GM18526 (cell line): Measurements from ENCODE around the gene MYEOV.

Experiments
- POLR2A ChIP-seq: IDR thresholded peaks from 3 replicates; pipeline ENCODE4 v1.6.1; 2011; ENCODE audit not compliant: insufficient read length; ENCODE audit errors: extremely low read depth

MYEOV gene

DNA sequence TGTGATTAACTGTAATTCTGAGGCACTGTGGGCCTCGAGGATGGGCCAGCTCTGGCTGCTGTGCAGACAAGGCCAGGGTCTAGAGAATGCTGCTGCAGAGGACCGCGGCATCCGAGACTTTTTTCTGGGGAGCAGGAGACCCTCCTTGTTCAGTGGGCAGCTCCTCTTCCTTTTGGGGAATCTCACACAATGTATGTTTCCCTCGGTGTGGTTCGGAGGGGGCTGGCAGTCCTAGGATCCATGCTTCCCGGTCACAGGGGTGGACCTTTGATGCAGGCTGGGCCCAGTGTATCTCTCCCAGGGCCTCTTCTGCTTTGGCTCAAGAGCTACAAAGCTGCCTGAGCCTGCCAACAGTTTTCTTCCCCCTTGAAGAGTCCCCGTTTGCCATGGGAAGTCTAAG lies 31.5 kb downstream of the MYEOV start:
- no peak for TF ChIP-seq POLR2A

DNA sequence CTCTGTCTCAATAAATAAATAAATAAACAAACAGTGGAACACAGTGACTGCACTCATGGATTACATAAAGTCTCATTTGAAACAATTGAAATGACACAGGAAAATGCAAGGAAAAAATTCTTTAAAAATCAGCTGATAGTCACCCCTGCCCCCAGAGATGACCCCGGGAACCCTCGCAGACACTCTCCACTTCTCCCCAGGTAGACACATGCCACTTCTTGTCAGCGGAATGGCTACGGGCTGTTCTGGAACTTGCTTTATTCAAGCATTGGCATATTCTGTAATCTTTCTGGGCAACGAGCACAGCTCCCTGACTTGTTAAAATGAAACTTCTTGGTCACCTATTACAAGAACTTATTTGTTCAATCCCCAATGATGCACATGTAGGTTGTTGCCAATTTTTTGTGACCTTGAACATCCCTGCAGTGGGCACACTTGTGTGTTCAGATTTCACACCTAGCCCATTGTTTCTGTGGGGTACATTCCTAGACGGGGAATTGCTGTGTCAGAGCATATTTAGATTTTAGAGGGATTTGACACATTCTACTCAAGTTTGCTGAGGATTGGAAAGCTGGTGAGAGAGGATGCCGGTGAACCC lies 32.8 kb downstream of the MYEOV start:
- TF ChIP-seq POLR2A, result no peak

DNA sequence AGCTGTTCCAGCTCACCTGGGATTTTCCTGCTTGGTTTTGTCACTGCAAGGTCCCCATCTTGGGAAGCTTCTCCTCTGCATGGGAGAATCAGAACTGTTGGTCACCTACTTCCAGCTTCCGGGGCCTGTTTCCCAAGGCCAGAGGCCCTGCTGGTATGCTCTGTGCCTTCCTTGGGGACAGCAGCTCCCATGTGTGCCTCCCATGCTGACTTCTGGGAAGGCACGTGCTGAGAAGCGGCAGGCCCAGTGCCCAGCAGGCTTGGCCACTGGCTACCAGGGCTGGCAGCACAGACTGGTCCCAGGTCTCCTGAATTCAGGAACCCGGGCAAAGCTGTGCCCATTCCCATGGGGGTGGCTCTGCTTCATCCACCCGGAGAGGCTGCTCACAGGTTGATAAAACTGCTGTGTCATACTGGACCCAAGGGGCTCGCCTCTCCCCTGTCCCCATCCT lies 33.8 kb downstream of the MYEOV start:
- TF ChIP-seq POLR2A, result no peak

DNA sequence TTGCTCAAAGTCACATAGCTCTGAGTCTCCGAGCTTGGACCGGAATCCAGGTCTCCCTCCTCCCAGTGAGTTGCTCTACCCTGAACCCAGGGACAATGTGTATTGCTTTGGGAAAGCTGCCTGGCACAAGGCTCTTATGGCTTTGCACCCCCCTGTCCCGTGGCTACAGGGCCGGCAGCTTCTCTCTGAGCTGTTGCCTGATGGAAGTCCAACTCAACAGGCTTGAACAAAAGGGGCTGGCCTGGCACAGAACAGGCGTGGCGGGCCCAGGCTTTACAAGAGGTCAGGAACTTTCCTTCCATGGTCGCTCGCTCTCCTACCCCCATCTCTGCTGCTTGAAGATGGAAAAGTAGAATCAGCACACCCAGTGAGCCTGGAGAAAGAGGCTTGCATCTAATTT lies 34.3 kb downstream of the MYEOV start:
- no peak for TF ChIP-seq POLR2A

DNA sequence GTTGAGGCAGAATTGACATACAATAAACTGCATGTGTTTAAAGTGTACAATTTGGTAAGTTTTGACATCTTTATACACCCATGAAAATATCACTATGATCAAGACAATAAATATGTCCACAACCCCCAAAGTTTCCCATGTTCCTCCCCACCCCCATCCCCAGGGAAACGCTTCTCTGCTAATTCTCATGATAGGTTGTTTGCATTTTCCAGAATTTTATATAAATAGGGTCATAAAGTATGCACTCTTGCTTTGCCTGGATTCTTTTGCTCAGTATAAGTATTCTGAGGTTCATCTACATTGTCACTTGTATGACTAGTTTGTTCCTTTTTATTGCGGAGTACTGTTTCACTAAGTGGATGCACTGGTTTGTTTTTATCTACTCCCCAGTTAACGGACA lies 35.6 kb downstream of the MYEOV start:
- TF ChIP-seq POLR2A, result no peak

DNA sequence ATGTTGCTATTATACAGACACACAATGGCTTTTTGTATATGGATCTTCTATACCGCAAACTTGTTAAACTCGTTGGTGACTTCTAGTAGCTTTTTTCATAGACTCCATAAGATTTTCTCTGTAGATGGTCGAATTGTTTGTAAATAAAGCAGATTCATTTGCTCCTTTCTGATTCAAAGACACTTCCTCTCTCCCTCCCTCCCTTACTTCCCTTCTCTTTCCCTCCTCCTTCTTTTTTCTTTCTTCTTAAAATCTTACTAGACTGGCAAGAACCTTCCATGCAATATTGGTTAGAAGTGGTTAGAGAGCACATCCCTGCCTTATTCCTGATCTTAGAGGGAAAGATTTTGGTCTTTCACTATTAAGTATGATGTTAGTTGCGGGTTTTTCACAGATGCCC lies 36.4 kb downstream of the MYEOV start:
- no peak for TF ChIP-seq POLR2A

DNA sequence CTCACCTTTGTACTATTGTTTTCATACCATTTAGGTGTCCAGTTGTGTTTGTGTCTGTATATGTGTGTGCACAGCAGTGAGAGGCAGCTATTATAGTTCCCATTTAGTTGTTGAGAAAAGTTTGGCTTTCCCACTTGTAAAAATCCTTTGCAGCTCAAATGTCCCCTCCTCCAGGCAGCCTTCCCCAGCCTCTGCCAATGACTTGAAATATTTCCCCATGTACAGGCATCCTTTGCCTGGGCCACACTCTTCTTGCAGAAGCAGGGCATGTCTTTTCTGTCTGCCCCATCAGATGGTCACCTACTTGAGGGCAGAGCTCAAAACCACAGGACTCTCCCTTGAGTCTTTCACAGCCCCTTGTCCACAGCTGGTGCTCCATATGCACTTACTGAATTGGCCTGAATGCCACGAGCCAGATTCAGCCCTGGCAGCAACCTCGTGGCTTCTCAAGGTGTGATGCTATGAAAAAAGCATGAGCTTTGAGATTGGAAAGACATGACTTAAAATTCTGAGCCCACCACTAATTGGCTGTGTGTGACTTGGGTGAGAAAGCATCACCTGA lies 39.3 kb downstream of the MYEOV start:
- TF ChIP-seq POLR2A, result no peak

DNA sequence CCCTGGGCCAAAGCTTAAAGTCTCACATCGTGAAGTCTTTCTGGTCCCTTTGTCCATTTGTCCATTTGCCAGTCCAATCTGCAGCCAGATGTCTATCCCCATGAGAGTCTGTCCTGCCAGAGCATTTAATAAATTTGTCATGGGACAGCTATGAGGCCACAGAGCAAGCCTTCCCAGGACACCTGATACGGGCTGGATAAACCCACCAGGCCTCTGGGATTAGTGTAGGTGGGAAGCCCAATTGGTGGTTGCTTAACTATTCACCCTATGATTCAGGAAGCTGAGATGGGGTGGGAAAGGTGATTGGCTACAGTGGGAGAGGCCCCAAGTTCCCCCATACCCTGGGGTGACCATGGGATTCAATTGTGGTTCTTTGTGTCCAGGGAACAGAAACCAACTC lies 39.9 kb downstream of the MYEOV start:
- no peak for TF ChIP-seq POLR2A

DNA sequence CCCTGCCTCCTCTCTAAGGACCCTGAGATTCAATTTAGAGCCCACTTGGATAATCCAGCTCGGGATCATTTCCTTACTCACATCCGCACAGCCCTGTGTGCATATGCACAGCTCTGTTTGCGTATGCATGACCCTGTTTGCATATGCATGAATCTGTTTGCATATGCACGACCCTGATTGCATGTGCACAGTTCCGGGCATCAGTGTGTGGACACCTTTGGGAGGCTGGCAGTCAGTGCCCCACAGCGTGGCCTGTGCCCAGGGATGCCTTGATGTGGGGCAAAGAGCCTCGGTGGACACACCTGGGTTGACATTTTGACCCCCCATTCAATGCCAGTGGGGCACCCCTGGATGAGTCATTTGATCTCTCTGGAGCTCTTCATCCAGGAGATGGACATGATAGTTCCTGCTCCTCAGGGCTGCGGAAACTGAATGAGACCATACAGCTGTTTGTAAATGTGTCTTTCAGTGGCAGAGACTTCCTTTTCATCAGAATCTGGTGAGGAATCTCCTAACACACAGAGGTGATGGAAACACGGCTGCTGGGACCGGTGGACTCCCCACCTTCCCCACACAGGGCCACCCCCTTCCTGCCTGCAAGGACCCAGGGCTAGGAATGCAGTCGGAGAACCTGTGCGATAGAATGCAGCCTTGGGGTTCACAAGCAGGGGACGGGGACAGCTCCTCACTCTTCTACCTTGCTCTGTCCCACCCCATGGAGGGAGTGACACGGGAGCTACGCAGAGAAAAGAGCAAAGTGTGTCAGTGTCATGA lies 41.2 kb downstream of the MYEOV start:
- no peak for TF ChIP-seq POLR2A

DNA sequence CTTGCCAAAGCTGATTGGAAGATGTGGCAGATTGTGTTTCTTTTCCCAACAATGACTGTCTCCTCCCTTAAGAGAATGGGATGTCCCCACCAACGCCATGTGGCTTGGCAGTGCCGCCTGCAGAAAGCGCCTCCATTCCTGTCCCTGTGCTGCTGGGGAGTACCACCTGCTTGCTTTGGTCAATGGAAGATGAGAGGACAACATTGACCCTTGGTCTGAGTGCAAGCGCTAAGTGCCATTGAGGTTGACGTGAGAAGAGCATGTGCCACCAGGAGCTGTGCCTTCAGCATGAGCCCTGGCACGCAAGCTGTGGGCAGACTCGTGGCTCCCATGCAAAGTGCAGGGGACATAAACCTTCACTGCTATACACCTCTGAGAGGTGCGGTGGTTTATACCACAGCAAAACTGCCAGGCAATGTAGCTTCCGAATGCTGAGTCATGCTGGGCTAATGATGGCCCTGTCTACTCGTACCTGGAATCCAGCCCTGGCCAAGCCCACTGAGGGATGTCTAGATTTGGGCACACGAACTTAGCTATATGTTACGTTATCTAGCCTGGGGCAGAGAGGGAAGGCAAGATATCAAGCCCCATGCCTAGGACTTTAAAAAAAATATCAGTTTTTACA lies 41.9 kb downstream of the MYEOV start:
- no peak for TF ChIP-seq POLR2A

DNA sequence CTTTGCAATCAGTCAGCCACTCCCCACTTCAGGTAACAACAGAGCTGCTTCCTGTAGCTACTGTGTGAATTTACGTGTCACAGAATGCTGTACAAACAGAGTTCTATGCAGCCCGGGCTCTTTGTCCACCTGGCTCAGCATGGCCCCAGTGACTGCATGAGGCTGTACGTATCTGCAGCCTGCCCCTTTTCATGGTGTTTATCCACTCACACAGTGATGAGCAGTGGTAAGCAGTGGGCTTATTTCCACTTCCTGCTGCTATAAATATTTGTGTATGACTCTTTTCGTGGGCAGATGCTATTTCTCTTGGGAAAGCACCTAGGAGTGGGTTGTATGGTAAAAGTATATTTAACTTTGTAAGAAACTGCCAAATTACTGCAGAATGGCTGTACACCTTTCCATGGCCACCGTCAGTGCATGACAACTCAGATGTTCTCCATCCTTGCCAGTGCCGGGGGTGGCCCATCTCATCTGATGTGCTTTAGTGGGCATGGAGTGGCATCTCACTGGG lies 43.3 kb downstream of the MYEOV start:
- TF ChIP-seq POLR2A, result no peak

DNA sequence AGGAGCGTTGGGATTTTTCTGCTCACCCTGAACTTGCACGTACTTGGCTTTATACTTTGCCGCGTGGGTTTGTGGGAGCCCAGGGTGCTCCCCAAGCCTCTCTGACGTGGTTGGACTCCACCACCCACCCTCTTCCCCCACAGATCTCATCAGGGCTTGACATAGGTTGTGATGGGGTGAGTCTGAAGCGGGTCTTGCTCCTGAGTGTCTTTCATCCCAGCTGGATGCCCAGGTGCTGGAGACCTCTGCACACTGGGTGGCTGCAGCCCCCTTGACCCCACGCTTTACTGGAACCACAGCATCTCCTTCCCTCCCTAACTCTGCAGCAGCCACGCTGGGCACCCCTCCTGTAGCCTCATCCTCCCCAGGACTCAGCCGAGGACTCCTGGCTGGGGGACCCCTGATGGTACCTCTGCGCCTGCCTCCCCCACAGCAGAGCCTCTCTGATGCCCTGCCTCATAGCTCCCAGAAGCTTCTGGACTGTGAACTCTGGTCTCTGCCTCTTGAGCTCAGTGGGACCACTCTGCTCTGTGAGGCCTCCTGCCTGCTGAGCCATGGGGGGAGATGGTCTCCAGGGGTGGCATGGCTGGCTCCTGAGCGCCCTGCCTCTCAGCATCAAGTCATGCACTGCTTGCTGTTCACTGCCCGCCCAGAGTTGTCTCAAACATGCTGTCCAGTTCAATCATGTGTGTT lies 45.2 kb downstream of the MYEOV start:
- no peak for TF ChIP-seq POLR2A

DNA sequence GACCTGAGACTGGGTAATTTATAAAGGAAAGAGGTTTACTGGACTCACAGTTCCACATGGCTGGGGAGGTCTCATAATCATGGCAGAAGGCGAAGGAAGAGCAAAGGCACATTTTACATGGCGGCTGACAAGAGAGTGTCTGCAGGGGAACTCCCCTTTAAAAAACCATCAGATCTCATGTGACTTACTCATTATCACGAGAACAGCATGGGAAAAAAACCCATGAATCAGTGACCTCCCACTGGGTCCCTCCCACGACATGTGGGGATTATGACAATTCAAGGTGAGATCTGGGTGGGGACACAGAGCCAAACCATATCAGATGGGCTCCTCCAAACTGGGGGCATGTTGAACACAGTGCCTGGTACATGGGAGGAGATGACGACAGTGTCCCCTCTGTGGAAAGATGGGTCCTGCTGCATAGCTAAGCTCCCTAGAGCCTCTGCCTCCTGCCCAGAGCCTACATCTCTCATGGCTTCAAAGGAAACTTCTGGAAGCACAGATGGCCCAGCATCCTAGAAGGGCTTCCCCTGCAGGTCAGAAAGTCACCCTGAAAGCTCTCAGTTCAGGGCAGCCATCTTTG lies 46.1 kb downstream of the MYEOV start:
- no peak for TF ChIP-seq POLR2A

DNA sequence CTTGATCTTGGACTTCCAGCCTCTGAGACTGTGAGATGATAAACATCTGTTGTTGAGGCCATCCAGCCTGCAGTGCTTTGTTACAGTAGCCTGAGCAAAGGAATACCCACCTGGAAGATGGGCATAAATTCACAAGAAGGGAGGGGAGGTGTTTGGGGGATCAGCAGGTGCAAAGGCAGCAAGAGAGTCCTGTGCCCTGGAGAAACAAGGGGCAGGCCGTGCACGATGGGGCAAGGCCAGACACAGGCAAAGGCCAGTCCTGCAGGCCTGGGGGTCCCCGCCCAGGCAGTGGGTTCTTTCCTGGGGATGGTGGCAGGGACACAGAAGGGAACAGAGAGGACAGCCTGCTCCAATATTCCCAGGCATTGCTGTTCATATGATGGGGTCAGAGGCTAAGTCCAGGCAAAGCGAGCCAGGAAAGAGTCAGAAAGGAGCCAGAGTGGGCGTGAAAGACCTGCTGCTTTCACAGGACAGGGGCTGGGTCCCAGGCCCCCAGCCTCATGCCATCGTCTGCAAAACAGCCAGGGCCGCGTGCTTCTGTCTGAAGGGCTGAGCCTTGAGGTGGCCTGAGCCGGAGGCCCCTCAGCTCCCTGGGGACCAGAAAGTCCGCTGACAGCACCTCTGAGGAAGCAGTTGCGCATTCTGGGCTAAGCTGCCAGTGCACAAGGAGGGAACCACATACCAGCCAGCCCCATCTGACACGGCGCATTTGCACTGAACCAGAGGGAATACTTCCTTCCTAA lies 48.8 kb downstream of the MYEOV start:
- TF ChIP-seq POLR2A, result no peak
